ENCODE data around the gene CRY1. TPM values are rescaled to one million over a fixed set of nuclear protein-coding genes. Genes with fewer than 3 reads are reported as not detected.
"Not testable (repeated sequence)": the region's sequence is repeated elsewhere in the genome, so short reads cannot be mapped to it uniquely, and the experiment has no call there.

Gene CRY1
- total RNA-seq, 1 experiment from 2014 or later = 13.2 TPM

DNA sequence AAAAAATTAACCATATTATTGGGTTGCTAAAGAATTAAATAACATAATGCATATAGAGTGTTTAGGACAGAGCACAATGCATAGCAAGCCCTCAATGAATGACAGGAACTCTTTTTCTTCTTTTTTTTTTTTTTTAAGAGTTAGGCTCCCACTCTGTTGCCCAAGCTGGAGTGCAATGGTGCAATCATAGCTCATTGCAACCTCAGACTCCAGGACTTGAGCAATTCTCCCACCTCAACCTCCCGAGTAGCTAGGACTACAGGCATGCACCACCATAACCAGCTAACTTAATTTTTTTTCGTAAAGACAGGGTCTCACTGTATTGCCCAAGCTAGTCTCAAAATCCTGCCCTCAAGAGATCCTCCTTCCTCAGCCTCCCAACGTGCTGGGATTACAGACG is 85.9 kb downstream of the CRY1 start:
- no peak for DNase-seq (ENCODE audit: low spot score)

DNA sequence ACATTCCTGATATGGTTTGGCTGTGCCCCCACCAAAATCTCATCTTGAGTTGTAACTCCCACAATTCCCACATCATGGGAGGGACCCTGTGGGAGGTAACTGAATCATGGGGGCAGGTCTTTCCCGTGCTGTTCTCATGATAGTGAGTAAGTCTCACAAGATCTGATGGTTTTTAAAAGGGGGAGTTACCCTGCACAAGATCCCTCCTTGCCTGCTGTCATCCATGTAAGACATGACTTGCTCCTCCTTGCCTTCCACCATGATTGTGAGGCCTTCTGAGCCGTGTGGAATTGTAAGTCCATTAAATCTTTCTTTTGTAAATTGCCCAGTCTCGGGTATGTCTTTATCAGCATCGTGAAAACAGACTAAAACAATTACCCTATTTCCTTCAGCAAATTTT is 90.7 kb downstream of the CRY1 start:
- DNase-seq (ENCODE audit: low spot score) = not testable (repeated sequence)

DNA sequence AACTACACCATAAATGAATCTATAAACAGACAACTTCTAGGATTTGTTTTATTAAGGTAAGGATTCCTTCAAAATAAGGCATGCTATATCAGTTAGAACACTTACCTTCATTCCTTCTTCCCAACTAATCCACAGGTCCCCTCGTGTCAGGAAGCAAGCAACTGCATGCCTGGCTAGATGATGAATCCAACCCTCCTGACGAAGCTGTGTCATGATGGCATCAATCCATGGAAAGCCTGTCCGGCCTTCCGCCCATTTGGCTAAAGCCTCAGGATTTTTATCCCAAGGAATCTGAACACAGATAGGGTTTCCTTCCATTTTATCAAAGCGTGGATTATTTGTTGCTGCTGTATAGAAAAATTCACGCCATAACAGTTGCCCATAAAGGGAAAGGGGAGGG is 93.9 kb downstream of the CRY1 start:
- DNase-seq (ENCODE audit: low spot score) = no peak

DNA sequence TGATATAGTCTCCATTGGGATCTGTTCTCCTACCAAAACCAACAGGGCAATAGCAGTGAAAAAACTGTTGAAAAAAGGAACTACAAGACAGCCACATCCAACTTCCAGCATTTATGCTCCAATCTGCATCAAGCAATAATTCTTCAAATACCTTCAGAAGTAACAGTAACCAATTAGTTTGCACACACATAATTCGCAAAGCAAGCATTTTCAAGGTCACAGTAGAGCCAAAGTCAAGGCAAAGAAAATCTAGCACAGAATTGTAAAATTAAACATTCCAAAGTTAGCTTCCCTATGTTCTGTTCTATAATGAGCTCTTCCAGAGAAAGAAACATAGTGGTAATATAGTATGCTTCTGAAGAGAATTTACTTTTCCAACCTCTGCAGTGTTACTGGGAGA is 95.4 kb downstream of the CRY1 start:
- DNase-seq (ENCODE audit: low spot score) = no peak

DNA sequence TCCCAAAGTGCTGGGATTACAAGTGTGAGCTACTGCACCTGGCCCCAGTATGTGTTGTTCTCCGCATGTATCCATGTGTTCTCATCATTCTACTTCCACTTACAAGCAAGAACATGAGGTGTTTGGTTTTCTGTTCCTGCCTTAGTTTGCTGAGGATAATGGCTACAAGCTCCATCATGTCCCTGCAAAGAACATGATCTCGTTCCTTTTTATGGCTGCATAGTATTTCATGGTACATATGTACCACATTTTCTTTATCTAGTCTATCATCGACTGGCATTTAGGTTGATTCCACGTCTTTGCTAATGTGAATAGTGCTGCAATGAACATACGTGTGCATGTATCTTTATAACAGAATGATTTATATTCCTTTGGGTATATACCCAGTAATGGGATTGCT is 97.2 kb downstream of the CRY1 start:
- DNase-seq (ENCODE audit: low spot score) = not testable (repeated sequence)

DNA sequence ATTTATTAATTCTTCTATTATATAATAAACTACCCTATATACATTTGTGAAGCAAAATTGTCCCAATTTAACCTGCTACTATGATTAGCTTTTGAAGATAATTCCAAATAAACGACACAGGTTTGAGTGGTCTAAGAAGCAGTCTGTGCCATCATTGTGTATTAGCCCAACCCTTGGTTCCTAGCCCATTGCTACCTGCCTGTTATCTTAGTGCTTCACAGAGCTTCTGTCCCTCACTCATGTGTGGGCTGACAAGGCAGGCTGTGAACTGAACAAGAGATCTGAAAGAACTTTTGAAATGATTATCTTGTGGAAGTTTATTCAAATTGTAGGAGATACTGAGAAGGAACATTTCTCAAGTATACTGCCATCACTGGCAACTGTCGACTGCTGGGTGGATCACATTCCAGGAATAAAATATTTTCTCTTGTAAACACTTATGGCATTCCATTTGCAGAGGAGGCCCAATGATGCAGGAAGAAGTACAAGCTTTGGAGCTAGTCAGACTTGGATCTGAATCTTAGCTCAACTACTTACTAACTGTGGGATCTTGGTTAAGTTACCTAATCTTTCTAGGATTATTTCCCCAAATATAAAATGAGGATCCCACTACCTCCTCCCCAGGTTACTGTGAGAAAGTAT is 98.6 kb downstream of the CRY1 start:
- DNase-seq (ENCODE audit: low spot score) = no peak

DNA sequence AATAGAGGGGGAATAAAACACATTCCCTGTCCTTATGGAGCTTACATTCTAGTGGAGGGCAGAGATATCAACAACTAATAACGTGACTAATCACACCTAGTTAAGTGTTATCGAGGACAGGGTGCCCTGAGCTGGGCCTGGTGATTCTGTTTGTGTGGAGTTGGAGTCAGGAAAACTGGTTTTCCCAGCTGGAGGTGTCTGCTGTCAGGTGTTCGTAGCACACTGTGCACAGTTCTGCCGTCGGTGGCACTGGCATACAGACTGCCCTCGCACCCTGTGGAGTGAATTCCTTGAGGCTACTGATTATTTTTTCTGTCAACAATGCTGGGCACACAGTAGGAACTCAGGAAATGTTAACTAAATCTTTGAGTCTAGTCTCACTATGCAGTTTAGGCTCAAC is 105.5 kb downstream of the CRY1 start:
- no peak for DNase-seq (ENCODE audit: low spot score)

DNA sequence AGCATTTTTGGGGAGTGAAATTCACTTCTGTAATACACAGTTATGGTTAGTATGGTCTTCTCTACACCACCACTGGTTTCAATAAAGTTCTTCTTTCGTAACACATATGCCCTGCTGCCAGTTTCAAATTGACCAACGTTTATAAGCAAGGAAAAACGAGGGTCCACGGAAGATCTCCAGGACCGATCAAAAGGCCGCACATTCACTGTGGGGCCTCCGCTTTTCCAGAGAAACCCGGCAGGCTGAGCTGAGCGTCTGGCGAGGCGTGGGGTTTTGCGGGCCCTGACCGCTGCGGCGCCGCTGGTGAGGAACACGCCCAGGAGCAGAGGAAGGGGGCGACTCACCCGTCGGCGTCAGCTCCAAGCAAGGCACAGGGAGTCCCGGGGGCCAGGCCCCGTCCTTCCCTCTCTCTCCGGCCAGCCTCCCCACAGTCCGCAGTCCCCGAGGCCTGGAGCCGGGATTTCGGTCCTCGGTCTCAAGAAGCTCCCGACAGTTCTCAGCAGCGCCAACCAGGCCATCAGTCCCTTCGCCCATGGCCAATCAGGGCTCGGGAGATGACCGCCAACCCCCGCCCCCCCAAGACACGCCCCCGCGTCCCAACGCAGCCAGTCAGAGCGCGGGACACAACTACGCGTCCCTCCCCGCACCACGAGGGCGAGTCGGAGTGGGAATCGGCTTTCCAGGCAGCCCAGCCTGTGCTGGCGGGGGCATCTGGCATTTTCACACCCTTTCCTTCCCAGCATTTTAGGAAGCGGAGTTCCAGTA is 106.5 kb downstream of the CRY1 start, which contains the start of gene MTERF2:
MTERF2 (minus strand) TSS at position 522 of the 765 bp plus-strand sequence. CDS start 8,432 bp downstream, outside the sequence.
- DNase-seq (ENCODE audit: low spot score) = peak; percentile 92

DNA sequence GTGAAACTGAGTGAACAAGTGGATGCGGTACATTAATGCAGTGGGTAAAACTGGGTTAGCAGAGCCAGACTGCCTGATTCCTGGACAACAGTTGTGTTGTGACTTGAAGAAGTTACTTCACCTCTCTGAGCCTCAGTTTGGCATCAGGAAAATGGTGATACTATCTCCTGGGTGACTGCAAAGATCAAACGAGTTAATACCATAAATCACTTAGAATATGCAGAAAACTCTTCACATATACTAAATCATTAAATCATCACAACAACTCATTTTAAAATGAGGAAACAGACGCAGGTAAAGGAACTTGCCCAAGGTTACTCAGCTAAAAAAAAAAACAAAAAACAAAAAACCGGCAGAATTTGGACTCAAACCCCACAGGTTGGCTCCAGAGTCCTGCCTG is 107.2 kb downstream of the CRY1 start:
- DNase-seq (ENCODE audit: low spot score) = no peak

DNA sequence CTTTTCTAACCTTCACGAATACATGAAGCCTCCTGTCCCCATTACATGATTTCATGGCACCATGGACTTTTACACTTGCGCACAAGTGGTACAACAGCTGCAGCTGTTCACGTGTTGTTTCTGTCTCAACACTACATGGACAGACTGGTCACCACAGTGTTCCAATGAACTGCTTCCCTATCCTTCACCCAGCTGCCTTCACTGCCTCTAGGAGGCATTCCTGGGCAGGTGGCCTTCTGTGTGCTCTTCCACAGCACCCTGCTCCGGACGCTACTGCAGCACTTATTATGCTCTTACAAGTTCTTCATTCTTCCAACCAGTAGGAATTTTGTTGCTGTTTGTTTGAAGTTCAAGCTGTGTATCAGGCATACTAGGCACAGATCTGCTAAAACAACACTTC is 107.9 kb downstream of the CRY1 start:
- DNase-seq (ENCODE audit: low spot score) = no peak

DNA sequence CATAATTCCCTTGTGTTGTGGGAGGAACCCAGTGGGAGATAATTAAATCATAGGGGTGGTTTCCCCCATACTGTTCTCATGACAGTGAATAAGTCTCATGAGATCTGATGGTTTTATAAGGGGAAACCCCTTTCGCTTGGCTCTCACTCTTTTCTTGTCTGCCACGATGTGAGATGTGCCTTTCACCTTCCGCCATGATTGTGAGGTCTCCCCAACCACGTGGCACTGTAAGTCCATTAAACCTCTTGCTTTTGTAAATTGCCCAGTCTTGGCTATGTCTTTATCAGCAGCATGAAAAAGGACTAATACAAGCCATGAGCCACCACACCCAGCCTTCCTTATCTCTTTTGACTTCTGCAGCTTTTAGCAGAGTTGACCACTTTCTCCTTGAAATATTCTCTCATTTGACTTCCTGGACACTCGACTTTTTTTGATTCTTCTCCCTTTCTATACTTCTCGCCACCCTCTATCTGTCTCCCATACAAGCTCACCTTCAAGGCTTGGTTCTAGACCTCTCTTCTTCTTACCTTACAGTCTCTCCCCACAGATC is 108.7 kb downstream of the CRY1 start:
- no peak for DNase-seq (ENCODE audit: low spot score)

DNA sequence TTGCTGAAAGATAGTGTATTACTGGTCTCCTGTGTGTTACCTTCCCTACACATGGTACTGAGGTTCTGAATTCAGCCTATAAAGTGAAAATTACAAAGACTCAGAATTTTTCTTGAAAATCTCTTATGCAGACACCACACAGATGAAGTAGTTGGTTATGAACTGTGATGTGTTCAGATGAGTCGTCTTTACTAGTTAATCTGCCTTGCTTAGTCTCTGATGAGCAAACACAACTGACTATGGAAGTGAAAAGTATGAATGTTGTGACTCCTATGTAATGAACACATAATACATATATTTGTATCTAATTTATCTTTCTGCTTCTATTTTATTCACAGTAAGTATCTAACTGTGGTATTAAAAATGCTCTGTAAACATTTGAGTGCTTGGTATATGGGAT is 111.1 kb downstream of the CRY1 start:
- DNase-seq (ENCODE audit: low spot score) = no peak

DNA sequence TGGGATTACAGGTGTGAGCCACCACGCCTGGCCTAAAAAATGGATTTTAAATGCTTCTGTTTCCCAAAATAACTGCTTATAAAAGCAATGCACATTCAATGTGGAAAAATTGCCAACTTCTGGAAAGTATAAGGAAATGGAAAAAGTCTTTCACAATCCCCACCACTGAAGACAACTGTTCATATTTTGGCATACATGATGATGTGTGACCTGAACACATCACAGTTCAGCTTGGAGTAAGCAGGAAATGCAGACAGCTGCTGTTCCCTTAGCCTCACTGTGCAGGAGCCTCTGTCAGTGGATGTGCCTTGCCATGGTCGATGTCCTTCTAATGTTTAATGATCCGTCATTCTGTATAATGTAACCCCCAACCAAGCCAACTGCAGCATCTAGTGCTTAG is 111.6 kb downstream of the CRY1 start:
- no peak for DNase-seq (ENCODE audit: low spot score)

DNA sequence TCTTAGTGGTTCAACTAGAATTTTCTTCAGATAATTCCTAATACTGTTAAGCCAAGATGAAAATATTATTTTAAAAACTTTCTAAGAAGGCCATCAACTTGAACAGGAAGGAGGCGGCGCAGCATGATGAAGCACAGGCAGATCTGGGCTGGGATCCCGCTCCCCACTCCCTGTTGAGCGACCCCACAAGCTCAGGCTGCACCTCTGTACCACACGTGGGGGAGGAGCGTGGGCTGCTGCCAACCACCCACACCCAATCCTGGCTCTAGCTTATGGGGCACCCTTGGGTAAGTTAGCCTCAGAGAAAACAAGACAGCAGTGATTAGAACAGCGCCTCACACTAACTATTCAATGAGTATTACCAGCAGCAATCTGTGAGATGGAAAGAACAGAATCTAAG is 112.4 kb downstream of the CRY1 start:
- no peak for DNase-seq (ENCODE audit: low spot score)

DNA sequence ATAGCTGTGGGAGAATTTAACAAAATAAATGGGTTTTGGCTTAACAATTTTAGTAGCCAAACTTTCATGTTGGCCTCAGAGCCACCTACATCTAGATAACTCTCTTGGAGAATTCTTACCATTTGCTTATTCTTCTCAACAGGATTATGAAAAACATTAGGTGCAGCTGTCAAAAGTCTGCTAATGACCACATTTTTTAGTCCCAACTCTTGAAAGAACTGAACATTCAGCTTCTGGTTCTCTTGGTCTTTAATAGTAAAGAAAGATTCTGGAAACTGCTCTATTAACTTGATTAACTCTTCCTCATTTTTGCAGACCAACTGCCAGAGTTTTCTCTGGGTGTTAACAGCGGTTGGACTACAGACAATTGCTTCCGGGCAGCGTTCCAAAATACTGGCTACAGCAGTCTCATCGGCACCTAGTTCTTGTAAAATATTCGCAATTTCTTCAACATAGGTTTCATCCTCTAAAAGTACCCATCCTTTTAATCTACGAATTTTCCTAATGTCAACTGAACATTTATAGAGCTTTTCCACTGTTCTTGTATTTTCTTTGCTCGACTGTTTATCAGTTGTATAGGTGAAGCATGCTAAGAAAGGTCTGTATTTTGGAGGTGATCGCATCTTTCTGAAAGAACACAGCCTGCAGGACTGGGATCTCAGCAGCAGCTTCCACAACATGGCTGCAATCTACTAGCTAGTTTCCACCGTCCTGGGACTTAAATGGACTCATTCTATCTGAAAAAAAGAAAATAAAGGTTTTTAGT is 115.1 kb downstream of the CRY1 start:
- no peak for DNase-seq (ENCODE audit: low spot score)

DNA sequence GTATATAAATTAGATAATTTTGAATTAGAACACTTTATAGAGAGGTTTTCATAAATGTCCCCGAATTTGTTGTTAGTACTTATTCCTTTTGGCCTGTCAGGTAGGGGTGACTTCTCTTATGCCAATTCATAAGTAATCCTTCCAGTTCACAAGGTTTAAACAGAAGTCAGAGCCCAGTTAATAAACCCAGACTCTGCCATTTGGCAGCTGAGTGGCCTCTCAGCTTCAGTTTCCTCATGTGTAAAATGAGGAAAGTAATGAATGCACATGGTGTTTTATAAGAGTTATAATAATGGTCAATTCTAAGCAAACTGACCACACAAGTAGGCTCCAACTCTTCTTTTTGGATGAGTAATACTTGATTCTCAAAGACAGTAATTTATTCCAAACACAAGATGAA is 116.7 kb downstream of the CRY1 start:
- no peak for DNase-seq (ENCODE audit: low spot score)

DNA sequence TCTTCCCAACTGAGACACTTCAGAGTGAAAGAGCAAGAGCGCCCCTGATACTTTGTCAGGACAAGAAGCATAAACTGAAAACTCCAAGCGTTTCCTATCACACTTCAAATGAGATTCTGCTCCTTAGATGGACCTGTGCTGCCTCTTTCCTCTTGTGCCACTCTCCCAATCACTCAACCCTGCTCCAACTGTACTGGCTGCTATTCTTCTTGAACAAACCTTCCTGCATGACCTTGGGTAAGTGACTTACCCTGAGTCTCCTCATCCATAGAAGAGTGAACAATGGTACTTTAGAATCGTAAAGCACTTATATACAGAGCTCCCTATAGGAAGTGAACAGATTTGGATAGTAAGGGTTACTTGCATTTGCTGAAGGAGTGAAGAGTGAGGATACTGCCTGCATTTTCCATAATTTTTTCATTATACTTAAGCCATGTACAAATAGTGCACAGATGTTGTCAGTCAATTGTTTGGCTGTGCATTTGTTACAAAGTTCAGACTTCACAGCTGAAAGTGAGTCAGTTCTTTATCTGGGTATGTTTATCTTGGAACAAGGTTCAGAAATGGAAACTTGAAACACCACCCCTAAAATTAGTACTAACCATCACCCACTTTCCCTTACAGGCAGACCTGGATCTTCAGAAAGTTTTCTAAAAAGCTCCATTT is 117.2 kb downstream of the CRY1 start:
- no peak for DNase-seq (ENCODE audit: low spot score)

DNA sequence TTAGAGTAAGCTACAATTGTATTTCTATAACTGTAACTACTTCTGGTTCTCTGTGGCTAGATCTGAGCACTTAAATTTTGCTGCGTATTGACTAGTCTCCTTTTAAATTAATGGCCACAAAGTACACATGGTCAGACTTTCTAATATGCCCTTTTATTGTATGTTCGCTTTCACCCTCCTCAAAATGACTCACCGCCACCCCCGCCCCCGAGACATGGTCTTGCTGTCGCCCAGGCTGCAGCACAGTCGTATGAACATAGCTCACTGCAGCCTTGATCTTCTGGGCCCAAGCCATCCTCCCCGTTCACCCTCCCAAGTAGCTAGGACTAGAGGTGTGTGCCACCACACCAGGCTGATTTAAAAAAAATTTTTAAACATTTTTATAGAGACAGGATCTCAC is 118.3 kb downstream of the CRY1 start:
- DNase-seq (ENCODE audit: low spot score) = no peak

DNA sequence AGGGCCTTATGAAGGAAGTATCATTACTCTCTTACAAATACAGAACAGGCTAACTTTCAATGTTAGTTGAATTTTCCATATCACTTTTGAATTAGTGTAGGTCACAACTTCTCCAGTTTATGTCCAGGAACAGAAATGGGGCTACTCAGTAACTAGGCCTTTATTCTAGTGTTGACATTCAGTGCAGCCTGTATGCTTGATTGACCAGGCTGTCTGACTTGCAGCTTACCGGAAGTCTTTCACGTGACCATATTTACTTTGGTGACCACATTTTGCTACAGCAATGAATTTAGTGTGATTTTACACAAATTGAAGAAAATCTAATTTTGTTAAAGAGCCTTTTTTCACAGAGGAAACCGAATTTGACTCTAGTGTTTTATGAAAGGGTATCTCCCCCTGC is 118.8 kb downstream of the CRY1 start:
- no peak for DNase-seq (ENCODE audit: low spot score)

DNA sequence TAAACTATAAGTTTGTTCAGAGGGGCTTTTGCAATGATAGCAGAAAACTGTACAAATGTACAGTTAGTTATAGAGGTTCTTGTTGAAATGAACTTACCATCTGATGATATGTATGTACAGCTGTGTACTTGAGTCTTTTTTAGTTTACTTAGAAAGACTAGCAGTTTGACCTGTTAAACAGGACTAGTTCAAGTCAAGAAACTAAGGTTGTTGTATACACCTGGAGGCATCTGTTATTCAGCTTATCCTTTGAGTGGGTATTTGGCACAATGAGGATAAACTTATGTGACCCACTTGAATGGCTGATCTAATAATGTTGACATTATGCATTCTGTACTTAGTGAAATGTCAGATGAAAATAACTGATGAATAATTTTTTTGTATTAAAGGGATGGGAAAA is 119.8 kb downstream of the CRY1 start:
- DNase-seq (ENCODE audit: low spot score) = no peak

DNA sequence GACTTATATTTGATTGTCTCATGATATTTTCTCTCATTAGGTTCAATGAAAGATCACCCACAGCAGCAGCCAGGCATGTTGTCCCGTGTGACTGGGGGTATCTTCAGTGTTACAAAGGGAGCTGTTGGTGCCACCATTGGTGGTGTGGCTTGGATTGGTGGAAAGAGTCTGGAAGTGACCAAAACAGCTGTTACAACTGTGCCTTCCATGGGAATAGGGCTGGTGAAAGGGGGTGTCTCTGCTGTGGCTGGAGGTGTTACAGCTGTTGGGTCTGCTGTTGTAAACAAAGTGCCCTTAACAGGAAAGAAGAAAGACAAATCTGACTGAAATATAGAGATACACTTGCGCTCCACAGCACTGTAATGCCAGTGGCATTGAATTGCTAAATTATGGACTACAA is 122.3 kb downstream of the CRY1 start:
- DNase-seq (ENCODE audit: low spot score) = no peak

DNA sequence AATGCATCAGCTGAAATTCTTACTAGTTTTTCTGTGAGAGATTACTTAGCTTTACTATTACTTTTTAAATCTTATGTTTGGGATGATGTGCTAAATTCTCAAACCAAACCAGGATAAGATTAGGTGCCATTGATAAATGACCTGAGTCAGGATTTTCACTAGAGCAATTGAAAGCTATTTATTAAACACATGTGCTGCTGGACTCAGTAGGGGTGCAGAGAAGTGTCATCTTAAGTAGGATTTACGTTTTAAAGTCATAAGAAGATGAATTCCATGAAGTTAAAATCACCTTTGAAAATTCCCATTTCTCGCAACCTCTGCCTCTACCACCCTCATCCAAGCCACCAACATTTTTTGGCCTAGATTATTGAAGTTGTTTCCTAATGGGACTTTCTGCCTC is 128.8 kb downstream of the CRY1 start:
- DNase-seq (ENCODE audit: low spot score) = no peak
